KOPT-K1 (cell line): ENCODE results near the gene EPSTI1.
"Not testable (repeated sequence)": the region's sequence is repeated elsewhere in the genome, so short reads cannot be mapped to it uniquely, and the experiment has no call there.

Experiments
- H3K27ac ChIP-seq: fragments of 200-600 bp; sonication (generic); 2 replicates; pipeline ENCODE4 v1.5.1; 2016; ENCODE audit warnings: antibody characterized with exemption, mild to moderate bottlenecking, low read depth, low read length; ENCODE audit not compliant: poor library complexity, severe bottlenecking
- H3K36me3 ChIP-seq: fragments of 200-600 bp; sonication (generic); 2 replicates; pipeline ENCODE4 v1.5.1; 2017; ENCODE audit warnings: antibody characterized with exemption, mild to moderate bottlenecking, low read length, moderate library complexity; ENCODE audit not compliant: insufficient read depth
- H3K9me3 ChIP-seq: fragments of 200-600 bp; sonication (generic); 2 replicates; pipeline ENCODE4 v1.5.1; 2017; ENCODE audit warnings: antibody characterized with exemption, low read length, mild to moderate bottlenecking; ENCODE audit not compliant: insufficient read depth, poor library complexity, severe bottlenecking

EPSTI1 gene

DNA sequence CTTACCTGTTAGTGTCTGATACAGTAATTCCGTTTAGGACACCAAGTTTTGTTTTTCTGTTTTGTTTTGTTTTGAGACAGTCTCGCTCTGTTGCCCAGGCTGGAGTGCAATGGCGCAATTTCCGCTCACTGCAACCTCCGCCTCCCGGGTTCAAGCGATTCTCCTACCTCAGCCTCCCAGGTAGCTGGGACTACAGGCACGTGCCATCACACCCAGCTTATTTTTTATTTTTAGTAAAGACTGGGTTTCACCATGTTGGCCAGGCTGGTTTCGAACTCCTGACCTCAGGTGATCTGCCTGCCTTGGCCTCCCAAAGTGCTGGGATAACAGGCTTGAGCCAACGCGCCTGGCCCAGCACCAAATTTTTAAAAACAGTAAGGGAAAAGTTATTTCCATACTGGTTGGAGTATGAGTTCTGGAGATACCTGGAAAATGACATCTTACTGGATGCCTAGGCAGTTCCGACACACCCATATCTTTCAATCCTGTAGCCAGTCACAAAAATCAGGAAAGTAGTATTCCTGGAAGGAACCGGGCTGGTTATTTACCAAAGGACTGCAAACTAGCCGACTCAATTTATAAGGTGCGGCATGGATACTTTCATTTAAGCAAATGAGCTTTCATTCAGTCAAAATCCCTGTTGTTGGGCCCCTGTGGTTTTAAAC, 676 bp downstream of the EPSTI1 start:
- H3K36me3 ChIP-seq, H3K9me3 ChIP-seq: not testable (repeated sequence)
- H3K27ac ChIP-seq, result peak overlapping the region; percentile 94

DNA sequence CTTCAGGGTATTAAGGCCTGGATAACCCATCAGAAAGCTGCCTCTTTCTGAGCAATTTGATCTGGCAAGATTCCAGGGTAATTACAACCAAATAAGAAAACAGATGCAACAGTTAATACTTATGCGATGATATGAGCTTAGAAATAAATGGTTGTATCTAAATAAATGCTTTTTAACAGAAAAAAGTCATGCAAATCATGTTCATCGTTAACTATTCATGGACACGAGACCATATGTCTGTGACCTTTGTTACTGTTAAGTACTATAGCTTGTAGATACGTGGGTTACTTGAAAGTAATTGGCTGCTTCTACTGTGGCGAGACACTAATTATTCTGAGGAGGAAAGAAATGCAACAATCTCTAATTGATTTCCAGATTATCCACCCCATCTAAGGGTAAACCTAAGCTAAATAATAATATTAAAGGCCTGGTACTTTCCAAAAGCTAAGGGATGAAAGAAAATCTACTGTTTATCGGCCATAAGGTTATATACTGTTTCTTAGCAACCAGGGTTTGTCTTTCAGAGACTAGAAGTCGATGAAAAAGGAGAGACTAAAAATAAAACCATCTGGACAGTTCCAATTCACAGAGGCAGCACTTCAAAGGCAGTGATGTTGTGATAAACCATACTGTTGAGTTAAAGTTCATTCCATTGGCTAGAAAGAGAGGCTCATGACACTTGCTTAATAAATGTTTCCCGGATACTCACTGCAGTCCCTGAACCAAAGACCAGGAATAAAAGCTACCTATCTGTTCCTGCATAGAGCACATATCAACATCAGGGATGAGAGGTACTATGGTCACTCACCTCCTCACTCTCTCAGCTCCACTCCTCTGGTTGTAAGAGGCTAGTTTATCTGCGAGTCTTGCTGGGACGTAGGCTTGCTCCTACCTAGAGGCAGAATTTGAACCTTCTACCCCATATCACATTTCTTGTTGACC, 1.5 kb downstream of the EPSTI1 start:
- no peaks in the 10 kb centered on the region for H3K9me3 ChIP-seq
- peak overlapping the region; percentile 94 for H3K27ac ChIP-seq
- H3K36me3 ChIP-seq, result peaks cover 5% of the 10 kb centered on the region; the same call in 1 of the 2 replicates

DNA sequence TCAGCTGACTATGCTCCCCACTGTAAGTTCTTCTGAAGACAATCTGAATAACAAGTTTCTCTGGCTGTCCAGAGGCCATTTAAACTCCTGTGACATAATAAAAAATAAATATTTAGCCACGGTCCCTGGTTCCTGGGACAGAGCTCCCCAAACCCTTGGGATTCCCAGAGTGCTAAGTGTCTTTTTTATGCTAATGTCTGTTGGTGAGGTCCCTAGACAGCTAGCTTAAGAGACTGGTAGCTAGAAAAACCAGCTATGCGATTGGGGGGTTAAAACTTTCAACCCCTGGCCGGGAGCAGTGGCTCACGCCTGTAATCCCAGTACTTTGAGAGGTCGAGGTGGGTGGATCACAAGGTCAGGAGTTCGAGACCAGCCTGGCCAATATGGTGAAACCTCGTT, 5.9 kb downstream of the EPSTI1 start:
- H3K27ac ChIP-seq, result no peak overlapping the region
- H3K36me3 ChIP-seq, result peaks cover 8% of the 10 kb centered on the region; the same call in 1 of the 2 replicates
- peaks cover 13% of the 10 kb centered on the region for H3K9me3 ChIP-seq

DNA sequence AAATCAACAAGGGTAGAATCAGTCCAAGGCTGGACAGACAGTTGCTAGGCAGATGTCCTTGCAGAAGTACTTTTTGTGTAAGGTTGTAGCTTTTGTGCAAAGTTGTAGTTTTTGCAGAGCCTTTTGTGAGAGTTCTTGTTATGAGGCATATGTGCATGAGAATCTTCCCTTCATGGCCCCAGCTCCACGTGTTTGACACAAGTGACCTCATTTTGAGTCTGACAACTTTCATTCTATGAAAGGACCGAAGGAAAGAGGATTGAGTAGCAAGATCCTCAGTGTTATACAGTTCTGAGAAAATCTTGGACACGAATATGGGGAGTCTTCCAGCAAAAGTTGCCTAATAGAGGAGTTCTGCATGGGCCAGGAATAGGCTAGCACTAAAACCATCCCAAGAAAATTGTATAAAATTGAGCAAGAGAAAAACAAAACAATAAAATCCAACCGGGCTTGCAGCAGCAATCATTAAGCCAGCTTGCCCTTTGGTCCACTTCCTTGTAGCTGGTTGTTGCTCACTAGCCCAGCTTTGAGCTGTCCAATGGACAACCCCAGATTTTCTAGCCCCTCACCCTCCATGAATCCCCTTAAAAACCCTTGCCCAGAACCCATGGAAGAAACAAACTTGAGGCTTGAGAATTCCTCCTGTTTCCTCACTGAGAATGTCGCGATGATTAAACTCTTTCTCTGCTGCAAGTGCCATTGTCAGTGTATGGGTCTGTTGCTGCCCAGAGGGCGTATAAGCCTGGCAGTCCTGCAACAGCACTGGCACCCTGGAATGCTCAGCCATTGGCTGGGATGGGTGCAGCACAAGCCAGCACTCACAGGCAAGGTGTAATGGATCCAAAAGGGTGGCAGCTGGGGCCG, 6.5 kb downstream of the EPSTI1 start:
- no peak overlapping the region for H3K27ac ChIP-seq
- H3K36me3 ChIP-seq, result peaks cover 8% of the 10 kb centered on the region; the same call in 1 of the 2 replicates
- peaks cover 19% of the 10 kb centered on the region for H3K9me3 ChIP-seq

DNA sequence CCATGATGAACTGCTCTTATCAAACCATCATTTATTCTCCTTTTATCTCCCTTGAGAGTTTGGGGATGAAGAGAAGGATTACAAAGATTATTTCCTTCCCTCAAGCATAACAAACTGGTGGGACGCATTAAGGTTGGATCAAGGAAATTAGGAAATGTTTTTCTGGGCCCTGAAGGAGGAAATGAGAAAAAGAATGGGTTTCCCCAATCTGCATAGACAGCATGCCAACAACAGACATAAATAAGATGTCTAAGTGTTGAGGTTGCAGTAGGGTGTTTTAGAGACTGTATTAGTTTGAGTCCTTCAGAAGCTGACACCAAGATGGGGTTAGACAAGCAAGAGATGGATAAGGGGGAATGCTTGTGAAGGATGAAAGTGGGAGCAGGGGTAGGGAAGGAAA, 7.3 kb downstream of the EPSTI1 start:
- Histone ChIP-seq H3K36me3 (peaks cover 16% of the 10 kb centered on the region), H3K9me3 (peaks cover 27% of the 10 kb centered on the region), H3K27ac (no peak overlapping the region)

DNA sequence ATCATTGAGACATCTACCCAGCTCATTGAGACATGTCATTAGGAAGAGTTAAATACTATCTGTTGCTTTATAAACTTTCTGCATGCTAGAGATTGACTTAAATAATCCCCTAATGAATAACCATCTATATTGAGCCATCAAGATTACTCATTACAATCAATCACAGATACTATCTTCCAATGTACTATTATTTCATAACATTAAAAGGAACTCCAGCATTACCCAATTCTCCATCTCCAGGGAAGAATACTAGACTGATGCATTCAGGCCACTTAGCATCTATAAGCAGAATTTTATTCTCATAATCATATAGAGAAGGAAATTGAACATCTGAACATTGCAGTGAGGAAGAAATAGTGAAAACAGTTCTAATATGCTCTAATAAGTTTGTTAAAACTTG, 8.0 kb downstream of the EPSTI1 start:
- peaks cover 17% of the 10 kb centered on the region for H3K36me3 ChIP-seq
- peaks cover 29% of the 10 kb centered on the region for H3K9me3 ChIP-seq
- no peak overlapping the region for H3K27ac ChIP-seq

DNA sequence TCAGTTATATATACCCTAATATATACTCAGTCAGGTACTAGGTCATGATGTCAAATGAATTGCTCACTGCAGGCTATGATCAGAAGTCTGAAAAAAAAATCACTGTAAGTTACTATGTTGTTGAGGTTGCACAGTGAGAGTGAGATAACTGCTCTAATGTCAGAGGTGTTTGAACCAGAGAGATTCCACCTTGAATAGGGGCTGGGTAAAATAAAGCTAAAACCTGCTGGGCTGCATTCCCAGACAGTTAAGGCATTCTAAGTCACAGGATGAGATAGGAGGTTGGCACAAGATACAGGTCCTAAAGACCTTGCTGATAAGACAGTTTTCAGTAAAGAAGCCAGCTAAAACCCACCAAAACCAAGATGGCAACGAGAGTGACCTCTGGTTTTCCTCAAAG, 10.2 kb downstream of the EPSTI1 start:
- H3K9me3 ChIP-seq, result peaks cover 40% of the 10 kb centered on the region
- peaks cover 17% of the 10 kb centered on the region for H3K36me3 ChIP-seq
- no peak overlapping the region for H3K27ac ChIP-seq

DNA sequence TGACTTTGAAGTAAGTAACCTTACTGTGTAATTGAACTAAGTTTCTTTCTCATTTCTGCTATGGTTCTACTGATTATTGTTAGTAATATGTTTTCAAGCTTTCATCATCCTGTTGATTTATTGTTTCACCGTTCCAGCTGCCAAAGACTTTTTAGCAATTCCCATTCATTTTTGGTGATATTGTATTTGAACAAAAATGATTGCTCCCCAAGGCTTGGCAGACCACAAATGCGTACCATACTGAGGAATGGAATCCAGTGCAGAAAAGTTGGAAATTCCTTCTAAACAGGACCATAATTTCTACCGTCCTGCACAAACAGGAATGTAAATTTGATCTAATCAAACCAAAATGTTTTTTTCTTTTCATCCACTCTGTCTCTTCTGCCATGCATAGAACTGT, 10.7 kb downstream of the EPSTI1 start:
- Histone ChIP-seq H3K36me3 (peaks cover 17% of the 10 kb centered on the region), H3K27ac (no peak overlapping the region), H3K9me3 (peaks cover 40% of the 10 kb centered on the region)

DNA sequence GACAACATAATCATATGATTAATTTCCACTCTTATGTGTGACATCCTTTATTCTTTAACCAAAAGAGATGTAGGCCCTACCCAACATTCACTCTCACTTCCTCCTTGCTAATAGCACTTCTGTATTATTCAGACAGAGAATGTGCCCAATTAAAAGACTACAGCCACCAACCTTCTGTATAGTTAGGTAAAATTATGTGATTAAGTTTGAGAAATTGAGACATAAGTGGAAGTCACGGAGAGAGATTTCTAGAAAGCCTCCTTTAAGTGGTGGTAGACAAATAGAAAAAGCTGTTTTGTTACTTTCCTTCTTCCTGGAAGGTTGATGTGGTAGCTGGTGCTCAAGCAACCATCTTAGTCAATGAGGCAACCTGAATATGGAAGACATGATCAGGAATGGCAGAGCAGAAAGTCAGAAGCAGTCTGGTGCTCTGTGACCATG, 14.8 kb downstream of the EPSTI1 start:
- no peak overlapping the region for H3K27ac ChIP-seq
- H3K36me3 ChIP-seq, result peaks cover 24% of the 10 kb centered on the region
- peaks cover 36% of the 10 kb centered on the region for H3K9me3 ChIP-seq

DNA sequence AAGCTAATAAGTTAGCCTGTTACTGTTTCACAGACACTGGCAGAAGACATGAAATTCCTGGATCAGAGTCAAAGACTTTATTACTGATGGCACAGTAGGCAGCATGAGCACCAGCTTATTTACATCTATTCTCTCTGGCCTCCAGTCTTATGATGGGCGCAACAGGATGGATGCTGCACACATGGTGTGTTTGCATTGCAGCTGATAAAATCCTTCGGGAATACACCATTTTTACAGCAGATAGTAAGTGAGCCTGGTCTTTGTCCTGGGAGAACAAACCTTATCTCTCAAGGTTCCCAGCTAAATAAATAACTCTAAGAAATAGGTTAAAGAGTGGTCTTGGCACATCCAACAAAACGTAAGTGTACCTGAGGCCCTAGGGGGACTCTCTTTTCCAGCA, 16.0 kb downstream of the EPSTI1 start:
- Histone ChIP-seq H3K36me3 (peaks cover 32% of the 10 kb centered on the region), H3K9me3 (peaks cover 26% of the 10 kb centered on the region), H3K27ac (no peak overlapping the region)

DNA sequence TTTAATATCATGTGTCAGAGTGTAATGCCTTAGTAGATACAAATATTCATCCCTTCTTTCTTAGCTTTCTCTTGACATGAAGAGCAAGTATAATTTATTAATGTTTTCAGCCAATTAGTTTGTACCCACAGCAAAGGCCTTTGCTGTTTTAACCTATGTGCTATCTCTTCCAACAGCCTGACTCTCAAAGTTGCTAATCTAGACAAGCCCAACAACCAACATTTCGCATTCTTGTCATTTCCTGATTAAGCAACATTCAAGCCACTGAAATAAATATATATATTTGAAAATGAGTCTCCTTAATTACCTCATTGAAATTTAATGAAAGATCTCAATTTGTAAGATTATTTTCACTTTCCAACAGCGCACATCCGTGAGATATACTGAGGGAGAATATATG, 18.5 kb downstream of the EPSTI1 start:
- Histone ChIP-seq H3K9me3 (peaks cover 11% of the 10 kb centered on the region), H3K27ac (no peak overlapping the region), H3K36me3 (peaks cover 31% of the 10 kb centered on the region)

DNA sequence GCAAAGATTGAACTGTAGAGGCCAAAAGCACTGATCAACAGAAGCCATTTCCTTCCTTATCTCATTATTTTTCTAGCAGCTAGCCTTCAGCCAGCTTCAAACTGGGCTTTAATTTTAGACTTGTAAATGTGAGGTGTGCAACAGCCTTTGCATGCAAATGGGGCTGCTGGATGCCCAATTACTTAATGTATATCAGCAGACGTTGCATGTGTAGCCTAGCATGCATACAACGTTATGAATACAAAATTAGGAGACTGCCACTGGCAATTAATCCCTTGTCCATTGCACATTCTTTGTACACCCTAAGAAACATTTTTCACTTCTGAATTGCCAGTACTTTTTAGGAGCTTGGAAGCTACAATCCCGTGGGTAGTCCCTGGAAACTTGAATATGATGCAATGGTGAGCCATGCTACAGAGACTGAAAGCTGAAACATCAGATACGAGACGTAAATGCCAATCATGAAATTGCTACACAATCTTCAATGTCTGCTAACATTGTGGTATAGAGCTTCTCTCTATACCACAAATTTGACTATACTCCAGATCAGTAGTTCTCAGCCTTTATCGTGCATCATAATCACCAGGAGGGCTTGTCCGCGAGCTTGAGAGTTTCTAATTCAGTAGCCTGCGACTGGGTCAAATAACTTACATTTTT, 20.2 kb downstream of the EPSTI1 start:
- peaks cover 46% of the 10 kb centered on the region for H3K36me3 ChIP-seq
- no peaks in the 10 kb centered on the region for H3K9me3 ChIP-seq
- H3K27ac ChIP-seq, result no peak overlapping the region

DNA sequence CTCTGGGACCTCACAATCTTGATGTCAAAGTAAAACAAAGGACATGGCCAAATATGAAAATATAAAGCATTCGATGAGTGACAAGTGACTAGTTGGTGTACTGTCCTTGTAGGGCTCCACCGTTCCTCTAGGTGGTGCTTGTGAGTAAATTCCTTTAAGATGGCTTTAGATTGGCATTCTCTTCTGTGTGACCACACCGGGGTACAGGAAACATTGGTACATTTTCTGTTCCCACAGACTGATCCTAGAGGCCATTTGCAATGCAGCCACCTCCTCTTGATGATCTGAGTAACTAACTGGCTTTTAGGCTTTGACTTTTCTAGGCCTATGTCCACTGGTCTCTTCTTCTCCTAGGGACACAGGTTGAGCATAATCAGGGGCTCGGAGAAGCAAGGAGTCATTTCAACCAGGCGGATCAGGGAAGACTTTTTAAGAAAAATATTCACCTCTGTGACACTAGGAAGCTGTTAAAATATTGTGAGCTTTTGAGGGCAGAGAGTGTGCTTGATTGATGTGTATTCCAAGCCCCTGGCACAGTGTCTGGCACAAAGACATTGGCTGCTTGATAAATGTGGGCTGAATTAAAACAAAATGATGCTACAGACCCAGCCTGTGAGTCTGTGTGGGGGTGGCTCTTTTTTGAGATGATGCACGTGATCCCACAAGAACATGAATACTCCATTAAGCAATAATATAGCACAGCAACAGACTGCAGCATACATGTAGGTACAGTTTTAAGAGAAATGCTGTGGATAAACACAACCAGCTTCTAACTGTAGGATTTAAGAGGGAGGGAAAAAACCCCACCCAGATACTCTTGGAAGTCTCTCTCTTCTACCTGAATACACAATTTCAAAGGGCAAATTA, 21.0 kb downstream of the EPSTI1 start:
- H3K9me3 ChIP-seq, result no peaks in the 10 kb centered on the region
- H3K27ac ChIP-seq, result peak overlapping the region; percentile 12

More for the DNA sequence above, 21.0 kb downstream of the EPSTI1 start:
- H3K36me3 ChIP-seq, result peaks cover 44% of the 10 kb centered on the region
